Suprapubic skin (tissue), 4 donors: ENCODE results near the gene TLE7.

Experiments used
- POLR2A ChIP-seq, 2 donors: fragments of 450-650 bp; IDR thresholded peaks; one replicate each; pipeline ENCODE4 v1.6.1; 2017; ENCODE audit warnings: antibody characterized with exemption in 2 of 2, mild to moderate bottlenecking in 2 of 2, moderate library complexity in 2 of 2
- POLR2AphosphoS5 ChIP-seq, 3 donors: sonication (generic); formaldehyde crosslinking; IDR thresholded peaks; one replicate each; pipeline ENCODE4 v1.6.1; 2017; ENCODE audit warnings: antibody characterized with exemption in 3 of 3
- TF ChIP-seq, protein P1 (sequence below), 2 donors: fragments of 200-600 bp in 1 of 2; fragments of 450-650 bp in 1 of 2; sonication (generic) in 1 of 2; IDR thresholded peaks; one replicate each; pipeline ENCODE4 v1.5.1; 2016 to 2019; ENCODE audit warnings: antibody characterized with exemption in 2 of 2, mild to moderate bottlenecking in 1 of 2, moderate library complexity in 1 of 2

DNA sequence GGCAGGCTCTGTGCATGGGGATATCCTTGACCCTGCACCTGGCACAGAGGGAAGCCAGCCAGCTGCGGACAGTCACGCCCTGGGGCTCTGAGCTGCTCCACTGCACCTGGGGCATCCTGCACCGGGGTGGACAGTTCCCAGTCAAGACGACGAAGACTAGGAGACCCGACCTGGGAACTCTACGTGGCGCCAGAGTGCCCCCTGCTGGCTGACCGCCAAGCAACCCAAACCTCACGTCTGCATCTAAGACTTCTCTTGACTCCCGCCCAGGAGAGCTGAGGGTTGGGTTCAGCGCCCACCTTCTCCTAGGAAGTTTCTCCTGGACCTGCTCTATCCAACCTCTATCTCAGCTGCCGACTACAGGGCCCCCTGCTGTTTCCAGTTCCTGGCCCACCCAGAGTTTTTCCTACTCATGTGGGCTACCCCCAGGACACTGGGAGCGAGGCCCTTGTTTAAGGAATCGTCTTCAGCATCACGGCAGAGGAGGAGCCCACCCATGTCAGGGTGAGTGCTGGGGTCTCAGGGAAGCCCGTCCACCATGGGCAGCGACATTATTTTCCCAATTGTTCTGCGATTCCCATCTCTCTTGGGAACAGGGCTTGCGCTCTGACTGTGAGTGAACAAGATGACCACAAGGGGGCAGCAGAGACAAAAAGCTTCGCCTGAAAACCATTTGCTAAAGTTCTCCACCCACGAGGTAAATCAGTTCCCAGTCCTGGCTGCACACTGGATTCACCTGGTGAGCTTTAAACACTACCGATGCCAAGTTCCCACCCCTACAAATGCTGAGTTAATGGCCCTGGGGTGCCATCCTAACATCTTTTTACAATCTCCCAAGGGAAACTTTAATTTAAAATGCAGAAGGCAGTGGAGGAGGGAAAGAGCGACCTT is 29.3 kb downstream of the TLE7 start:
- TF ChIP-seq, protein P1, sequence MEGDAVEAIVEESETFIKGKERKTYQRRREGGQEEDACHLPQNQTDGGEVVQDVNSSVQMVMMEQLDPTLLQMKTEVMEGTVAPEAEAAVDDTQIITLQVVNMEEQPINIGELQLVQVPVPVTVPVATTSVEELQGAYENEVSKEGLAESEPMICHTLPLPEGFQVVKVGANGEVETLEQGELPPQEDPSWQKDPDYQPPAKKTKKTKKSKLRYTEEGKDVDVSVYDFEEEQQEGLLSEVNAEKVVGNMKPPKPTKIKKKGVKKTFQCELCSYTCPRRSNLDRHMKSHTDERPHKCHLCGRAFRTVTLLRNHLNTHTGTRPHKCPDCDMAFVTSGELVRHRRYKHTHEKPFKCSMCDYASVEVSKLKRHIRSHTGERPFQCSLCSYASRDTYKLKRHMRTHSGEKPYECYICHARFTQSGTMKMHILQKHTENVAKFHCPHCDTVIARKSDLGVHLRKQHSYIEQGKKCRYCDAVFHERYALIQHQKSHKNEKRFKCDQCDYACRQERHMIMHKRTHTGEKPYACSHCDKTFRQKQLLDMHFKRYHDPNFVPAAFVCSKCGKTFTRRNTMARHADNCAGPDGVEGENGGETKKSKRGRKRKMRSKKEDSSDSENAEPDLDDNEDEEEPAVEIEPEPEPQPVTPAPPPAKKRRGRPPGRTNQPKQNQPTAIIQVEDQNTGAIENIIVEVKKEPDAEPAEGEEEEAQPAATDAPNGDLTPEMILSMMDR (IDR thresholded peaks at IDR 0.05), result peak; percentile 56 to 79
- TF ChIP-seq POLR2A (IDR thresholded peaks at IDR 0.05) (no peak), POLR2AphosphoS5 (IDR thresholded peaks at IDR 0.05) (no peak)
